Natural killer cell (primary cell): ENCODE measurements around the gene HOXB7. TPM values are rescaled to one million over a fixed set of nuclear protein-coding genes. Genes with fewer than 3 reads are reported as not detected.

Experiments used
- ATAC-seq, 3 donors: fragments of 150-1000 bp in 2 of 3; fragments of 200-7000 bp in 1 of 3; cut with Tn5 transposase; 1 replicate in 1 of 3; 2 replicates in 2 of 3; pipeline ENCODE4 v1.10.0; 2021; ENCODE audit warnings: mild to moderate bottlenecking in 2 of 3, moderate library complexity in 2 of 3
- DNase-seq, 2 donors: peaks; one replicate each; pipeline versions ENCODE4 v3.0.0 to v3.0.0-alpha.2; 2013 to 2021; ENCODE audit warnings: mixed read lengths in 1 of 2
- H3K27ac ChIP-seq: one replicate; pipeline ENCODE4 v1.5.1; 2013; ENCODE audit warnings: mild to moderate bottlenecking, low read length
- H3K27me3 ChIP-seq: one replicate; pipeline ENCODE4 v1.6.1; 2013; ENCODE audit warnings: low read length; ENCODE audit not compliant: control insufficient read depth, insufficient read depth
- H3K36me3 ChIP-seq: one replicate; pipeline ENCODE4 v1.6.1; 2013; ENCODE audit warnings: low read length; ENCODE audit not compliant: control insufficient read depth, insufficient read depth
- H3K4me1 ChIP-seq: one replicate; pipeline ENCODE4 v1.6.1; 2013; ENCODE audit warnings: low read length; ENCODE audit not compliant: control insufficient read depth, insufficient read depth
- H3K4me3 ChIP-seq: one replicate; pipeline ENCODE4 v1.5.1; 2013; ENCODE audit warnings: low read length
- H3K9me3 ChIP-seq: one replicate; pipeline ENCODE4 v1.6.1; 2013; ENCODE audit warnings: low read length; ENCODE audit not compliant: control insufficient read depth, insufficient read depth
- H3K27ac Mint-ChIP-seq, 2 donors: one replicate each; pipeline ENCODE4 v1.8.0; 2022; ENCODE audit warnings: mild to moderate bottlenecking in 2 of 2, mixed read lengths in 2 of 2, moderate library complexity in 1 of 2
- H3K27me3 Mint-ChIP-seq, 2 donors: one replicate each; pipeline ENCODE4 v1.8.0; 2022; ENCODE audit warnings: low read depth in 2 of 2, mixed read lengths in 2 of 2
- H3K36me3 Mint-ChIP-seq: one replicate; pipeline ENCODE4 v1.8.0; 2022; ENCODE audit warnings: mixed read lengths
- H3K4me1 Mint-ChIP-seq, 2 donors: one replicate each; pipeline ENCODE4 v1.8.0; 2022; ENCODE audit warnings: mixed read lengths in 2 of 2
- H3K4me3 Mint-ChIP-seq: one replicate; pipeline ENCODE4 v1.8.0; 2022; ENCODE audit warnings: mild to moderate bottlenecking, moderate library complexity, mixed read lengths
- H3K9me3 Mint-ChIP-seq, 2 donors: one replicate each; pipeline ENCODE4 v1.8.0; 2022; ENCODE audit warnings: mixed read lengths in 2 of 2
- CTCF ChIP-seq: fragments of 200-600 bp; IDR thresholded peaks from one replicate; pipeline ENCODE4 v1.8.0; 2022; ENCODE audit warnings: antibody characterized with exemption
- WGBS: methylation state at CpG from one replicate; pipeline ENCODE4 v1.1.7; 2013; ENCODE audit warnings: missing lambda C conversion rate; ENCODE audit not compliant: insufficient coverage; 5-methylcytosine and 5-hydroxymethylcytosine counted together
- intact Hi-C: fragments of 100-400 bp; cut with micrococcal nuclease; formaldehyde crosslinking; loops from one replicate; pipeline ENCODE4 v1.14.2; 2022
- total RNA-seq, 4 donors: library from RNA; stranded (reverse); fragments of 120-200 nt in 1 of 4; gene quantifications; one replicate each; pipeline versions ENCODE4 v1.2.3 to v1.2.4, GENCODE V29; 2013 to 2022

HOXB7 gene
- total RNA-seq, 3 donors from 2014 or later (not counting 1 experiment from before 2014, with no cell fraction given): 0.45 to 1.4 (median 0.97) TPM

GRCh38 chr17:48565925-48566710 lies 44.7 kb downstream of the HOXB7 start:
- Mint-ChIP-seq H3K27ac (no peak overlapping the region), H3K4me1 (peaks cover 13 to 18% of the 10 kb centered on the region in 2 donors), H3K9me3 (no peaks in the 10 kb centered on the region), H3K36me3 (no peaks in the 10 kb centered on the region), H3K4me3 (no peak overlapping the region), H3K27me3 (peaks cover 0 to 10% of the 10 kb centered on the region in 2 donors)
- no peak overlapping the region for H3K27ac ChIP-seq
- H3K4me3 ChIP-seq: no peak overlapping the region
- intact Hi-C loops: no loop called here
- DNase-seq: no peak
- no peak for TF ChIP-seq CTCF
- H3K36me3 ChIP-seq: no peaks in the 10 kb centered on the region
- peaks cover 16% of the 10 kb centered on the region for H3K4me1 ChIP-seq
- 87% methylated on average over 3 of the region's 4 CpGs for WGBS
- no peaks in the 10 kb centered on the region for H3K9me3 ChIP-seq
- no peaks in the 10 kb centered on the region for H3K27me3 ChIP-seq
- no peak for ATAC-seq

DNA sequence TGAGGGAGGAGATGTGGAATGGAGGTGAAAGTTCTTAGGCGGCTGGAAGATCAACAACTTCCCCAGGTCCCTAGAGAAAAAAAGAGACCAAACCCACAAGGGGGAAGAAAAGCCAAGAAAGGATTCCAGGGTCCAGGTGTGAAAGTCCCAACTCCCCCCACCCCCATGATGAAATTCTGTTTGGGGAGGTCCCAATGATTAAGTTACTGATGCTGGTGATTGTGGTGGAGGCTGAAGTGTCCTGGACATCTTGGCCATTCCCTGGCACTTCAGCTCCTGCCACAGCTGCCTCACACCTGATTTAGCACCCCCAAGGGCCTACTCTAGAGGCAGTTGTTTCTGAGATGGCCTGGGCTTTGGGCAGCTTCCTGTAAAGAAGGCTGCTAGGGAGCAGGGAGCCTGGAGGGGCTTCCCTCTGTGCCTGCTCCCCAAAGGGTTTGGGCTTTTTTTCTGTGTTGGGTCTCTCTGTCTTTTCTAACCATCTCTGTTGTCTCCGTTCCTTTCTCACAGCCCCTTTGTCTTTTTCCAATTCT lies 45.7 kb downstream of the HOXB7 start:
- H3K27me3 Mint-ChIP-seq: peaks cover 0 to 10% of the 10 kb centered on the region in 2 donors

DNA sequence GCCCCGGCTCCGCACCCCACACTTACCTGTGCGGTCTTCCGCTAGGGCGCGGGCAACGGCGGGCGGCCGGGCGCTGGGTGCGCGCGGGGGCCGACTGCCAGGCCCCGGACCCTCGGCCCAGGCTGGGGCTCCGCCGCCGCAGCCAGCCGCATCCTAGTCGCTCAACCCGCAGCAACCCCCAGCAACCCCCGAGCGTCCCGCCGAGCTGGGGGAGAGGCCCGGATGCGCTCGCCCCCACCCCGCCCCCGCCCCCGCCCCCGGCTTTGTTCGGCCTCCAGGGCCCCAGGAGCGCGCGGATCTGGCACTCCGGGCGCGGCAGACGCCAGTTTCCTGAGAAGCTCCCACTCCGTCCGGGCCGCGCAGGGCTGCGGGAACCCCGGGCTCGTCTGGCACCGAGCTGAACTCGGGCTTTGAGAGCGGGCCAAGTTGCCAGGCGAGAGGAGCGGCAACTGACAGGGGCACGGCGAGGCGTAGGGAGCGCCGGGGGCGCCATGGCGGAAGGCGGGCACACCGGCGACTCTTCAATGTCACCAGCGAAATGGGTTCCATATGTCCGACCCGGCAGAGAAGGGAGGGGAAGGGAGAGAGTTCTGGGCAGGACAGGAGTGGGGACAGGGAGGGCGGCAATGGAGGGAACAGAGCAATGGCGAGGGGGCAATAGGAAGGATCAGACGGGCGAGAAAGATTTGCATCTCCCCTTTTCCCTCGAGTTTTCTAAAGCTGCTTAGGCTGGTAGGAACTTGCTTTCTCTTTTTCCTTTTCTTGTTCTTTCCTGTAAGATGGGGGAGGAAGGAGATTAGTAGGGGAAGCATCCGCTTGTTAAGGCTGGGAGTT lies 46.4 kb downstream of the HOXB7 start:
- H3K4me3 ChIP-seq: no peak overlapping the region
- peak in 2 of 3 donors; percentile 34 to 51 for ATAC-seq
- peaks cover 0 to 8% of the 10 kb centered on the region in 2 donors for H3K27me3 Mint-ChIP-seq
- H3K9me3 ChIP-seq: no peaks in the 10 kb centered on the region
- no peak for TF ChIP-seq CTCF
- no peak overlapping the region for H3K27ac ChIP-seq
- H3K36me3 Mint-ChIP-seq: no peaks in the 10 kb centered on the region
- no peaks in the 10 kb centered on the region for H3K9me3 Mint-ChIP-seq
- peaks cover 18% of the 10 kb centered on the region for H3K4me1 ChIP-seq
- DNase-seq: no peak
- 51% methylated on average over 73 of the region's 73 CpGs for WGBS
- H3K4me1 Mint-ChIP-seq: peaks cover 15 to 20% of the 10 kb centered on the region in 2 donors
- intact Hi-C loops: no loop called here
- no peaks in the 10 kb centered on the region for H3K27me3 ChIP-seq
- no peaks in the 10 kb centered on the region for H3K36me3 ChIP-seq
- peak overlapping the region; percentile 21 for H3K4me3 Mint-ChIP-seq
- no peak overlapping the region for H3K27ac Mint-ChIP-seq

More for the DNA sequence above, 45.7 kb downstream of the HOXB7 start:
- Histone ChIP-seq H3K4me1 (peaks cover 18% of the 10 kb centered on the region), H3K36me3 (no peaks in the 10 kb centered on the region), H3K27ac (no peak overlapping the region), H3K4me3 (no peak overlapping the region), H3K27me3 (no peaks in the 10 kb centered on the region), H3K9me3 (no peaks in the 10 kb centered on the region)
- peaks cover 15 to 20% of the 10 kb centered on the region in 2 donors for H3K4me1 Mint-ChIP-seq
- intact Hi-C loops: no loop called here
- no peaks in the 10 kb centered on the region for H3K9me3 Mint-ChIP-seq
- ATAC-seq (no peak), DNase-seq (no peak)
- H3K27ac Mint-ChIP-seq: no peak overlapping the region
- no peak for TF ChIP-seq CTCF
- H3K4me3 Mint-ChIP-seq: peak overlapping the region; percentile 21
- no peaks in the 10 kb centered on the region for H3K36me3 Mint-ChIP-seq
- WGBS: 82% methylated on average over 1 of the region's 2 CpGs
